GM19455 (cell line): ENCODE measurements around the gene DPYSL4.
A peak's percentile ranks its signal among the peaks of the same experiment; 100 is the strongest.

Experiments used
- ATAC-seq: cut with Tn5 transposase; IDR thresholded peaks from one replicate; pipeline ENCODE4 v1.9.1; 2021; ENCODE audit not compliant: unreplicated experiment

Gene DPYSL4

DNA sequence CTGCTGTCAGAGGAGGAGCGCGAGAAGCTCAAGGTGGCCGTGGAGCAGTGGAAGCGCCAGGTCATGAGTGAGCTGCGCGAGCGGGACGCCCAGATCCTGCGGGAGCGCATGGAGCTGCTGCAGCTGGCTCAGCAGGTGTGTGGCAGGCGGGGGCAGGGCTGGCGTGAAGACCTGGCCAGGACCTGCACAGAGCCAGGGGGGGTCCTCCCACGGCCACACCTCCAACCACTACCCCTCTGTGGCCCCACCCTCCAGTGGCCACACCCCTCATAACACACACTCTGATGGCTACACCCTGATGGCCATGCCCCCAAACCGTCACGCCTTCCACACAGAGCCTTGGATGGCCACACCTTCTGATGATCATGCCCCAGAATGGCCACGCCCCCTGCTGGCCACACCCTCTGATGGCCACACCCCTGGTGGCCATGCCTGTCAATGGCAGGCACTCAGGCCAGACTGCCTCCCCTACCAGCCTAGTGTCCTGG lies 23.4 kb upstream of the DPYSL4 start:
- ATAC-seq: peak; percentile 63

DNA sequence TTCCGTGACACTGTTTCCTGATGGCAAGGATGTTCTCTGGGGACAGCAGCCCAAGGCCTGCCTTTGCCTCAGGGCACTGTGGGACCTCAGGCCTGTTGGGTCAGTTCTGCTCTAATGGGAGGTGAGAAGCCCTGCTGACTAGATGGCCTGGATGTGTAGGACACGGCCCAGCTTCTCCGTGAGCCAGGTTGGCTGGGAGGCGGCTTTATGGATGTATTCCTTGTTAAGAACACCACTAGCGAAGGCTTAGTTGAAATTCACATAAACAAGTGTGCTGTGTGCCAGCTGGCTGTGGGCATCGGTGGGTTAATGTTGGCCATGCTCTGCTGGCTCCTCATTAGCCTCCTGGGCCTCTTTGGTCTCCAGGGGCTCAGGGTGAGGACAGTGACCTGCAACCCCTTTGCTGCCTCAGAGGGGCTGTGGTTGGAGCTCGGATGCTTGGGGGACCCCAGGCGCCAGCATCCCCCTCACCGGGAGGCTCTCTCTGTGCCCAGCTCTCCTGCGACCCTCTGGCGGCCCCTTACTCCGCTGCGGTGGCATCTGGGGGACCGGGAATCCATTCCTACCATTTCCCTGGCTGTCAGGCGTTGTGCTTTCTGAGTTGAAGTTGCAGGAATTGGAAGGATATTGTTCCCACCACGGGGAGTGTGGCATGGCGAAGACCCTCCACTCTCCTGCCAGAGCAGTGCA lies 22.8 kb upstream of the DPYSL4 start:
- no peak for ATAC-seq

DNA sequence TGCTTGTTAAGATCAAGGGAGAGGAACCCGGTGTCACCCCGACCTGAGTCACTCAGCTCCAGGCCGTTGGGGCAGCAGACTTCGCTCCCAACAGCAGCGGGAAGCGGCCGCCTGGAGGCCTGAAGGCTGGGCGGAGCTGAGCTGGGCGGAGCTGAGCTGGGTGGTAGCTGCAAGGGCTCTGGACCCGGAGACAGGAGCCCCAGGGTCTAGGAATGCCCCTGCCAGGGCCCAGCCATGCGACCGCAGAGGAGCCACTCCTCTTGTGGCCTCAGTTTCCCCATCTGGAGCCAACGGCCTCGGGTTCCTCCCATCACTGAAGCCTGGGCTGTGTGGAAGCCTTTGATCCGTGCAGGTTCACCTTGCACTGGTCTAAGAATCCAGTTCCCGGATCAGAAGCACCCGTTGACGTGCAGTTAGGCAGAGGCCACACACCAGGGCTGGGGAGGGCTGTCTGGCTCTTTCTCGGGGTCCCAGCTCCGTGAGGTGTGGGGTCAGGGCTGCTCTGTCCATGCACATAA lies 21.9 kb upstream of the DPYSL4 start:
- no peak for ATAC-seq

DNA sequence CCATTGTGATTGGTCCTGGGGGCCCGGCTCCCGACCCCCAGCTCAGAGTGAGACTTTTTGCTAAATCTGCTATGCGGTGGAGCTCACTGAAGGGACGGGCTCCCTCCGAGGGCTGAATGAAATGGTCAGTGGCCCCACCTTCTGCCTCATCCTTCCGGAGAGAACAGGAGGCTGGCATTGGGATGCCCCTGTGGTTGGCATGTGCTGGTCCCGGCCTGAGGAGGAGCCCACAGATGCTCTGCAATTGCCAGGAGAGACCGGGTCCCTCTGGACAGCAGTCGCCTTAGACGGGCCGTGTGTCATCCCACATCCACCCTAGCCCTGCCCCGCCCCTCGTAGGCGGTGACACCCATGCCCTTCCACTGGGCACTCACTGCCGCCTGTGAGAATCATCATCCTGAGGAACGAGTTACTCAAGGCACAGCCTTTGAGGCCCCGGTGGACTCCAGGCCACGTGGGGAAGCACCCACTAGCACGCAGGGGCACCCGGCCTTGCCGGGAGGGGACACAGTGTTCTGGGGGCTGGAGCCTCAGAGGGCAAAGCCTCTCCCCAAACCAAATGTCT lies 21.2 kb upstream of the DPYSL4 start:
- no peak for ATAC-seq

DNA sequence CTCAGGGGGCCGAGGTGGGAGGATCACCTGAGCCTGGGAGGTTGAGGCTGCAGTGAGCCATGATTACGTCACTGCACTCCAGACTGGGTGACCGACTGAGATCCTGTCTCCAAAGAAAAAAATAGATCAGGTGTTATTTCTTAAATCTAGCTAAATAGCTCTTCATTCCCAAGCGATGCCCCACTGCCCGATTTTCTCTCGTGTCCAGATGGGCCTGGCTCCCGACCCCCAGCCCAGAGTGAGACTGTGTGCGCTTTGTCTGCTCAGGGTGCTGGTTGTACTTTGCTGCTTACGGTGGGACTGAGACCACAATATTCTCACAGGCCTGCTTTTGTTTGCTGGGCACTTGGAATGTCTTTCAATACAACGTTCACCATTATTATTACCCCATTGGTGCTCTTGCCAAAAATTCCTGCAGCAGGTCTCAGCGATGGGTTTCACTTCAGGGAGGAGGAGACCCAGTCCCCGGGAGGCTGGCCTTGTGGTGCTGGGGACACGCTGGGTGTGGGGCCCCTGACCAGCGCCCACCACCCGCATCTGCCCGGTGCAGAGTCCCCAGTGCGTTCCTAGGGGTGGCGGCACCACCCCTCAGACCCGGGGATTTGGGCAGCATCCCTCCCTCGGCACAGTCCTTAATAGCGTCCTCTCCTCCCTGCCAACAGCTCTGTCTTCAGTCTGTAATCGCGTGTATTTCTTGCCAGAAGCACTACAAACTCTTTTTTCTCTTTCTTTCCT lies 20.4 kb upstream of the DPYSL4 start:
- no peak for ATAC-seq

DNA sequence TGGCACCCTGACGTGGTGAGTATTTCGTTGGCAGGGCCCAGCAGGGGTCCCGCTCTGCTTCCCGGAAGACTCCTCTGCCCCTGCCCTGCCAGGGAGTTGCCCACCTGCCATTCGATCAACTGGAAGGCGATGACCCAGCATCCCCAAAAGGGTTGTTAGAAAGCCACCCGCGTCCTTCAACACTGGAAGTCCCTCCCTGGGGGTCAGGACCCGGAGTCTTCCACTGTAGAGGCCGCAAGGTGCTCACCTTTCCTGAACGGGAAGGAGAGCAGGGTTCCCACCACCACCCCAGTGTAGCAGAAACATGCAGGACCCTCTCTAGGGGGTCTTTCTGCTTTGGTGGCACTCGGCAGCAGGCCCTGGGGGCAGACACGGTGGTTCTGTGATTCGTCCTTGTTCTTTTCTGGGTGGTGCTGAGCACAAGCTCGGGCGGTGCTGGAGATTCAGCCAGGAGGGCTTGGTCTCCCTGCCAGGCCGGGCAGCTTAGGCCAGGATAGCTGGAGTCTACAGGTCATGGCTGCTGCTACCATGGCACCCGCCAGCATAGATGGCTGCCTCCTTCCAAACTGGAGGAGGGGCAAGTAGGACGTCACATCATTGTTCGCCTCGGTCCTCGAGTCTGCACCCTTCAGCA lies 19.6 kb upstream of the DPYSL4 start:
- no peak for ATAC-seq

DNA sequence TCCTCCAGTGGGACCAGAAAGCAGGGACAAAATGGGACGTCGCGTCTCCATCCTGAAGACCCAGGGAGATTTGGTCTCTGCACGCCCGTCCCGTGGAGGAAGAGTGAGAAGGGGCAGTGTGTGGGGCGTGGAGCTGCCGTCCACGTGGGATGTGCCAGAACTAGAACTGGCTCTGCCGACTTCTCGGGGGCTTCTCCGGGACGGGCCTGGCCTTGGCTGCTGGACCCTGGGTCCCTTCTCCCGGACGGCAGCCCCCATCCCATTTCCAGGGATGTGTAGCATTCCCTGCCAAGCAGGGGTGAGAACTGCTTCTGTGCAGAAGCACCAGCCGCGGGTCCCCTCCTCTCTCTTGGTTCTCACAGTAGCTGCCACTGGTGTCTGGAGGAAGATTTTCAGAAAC lies 18.8 kb upstream of the DPYSL4 start:
- ATAC-seq: no peak

DNA sequence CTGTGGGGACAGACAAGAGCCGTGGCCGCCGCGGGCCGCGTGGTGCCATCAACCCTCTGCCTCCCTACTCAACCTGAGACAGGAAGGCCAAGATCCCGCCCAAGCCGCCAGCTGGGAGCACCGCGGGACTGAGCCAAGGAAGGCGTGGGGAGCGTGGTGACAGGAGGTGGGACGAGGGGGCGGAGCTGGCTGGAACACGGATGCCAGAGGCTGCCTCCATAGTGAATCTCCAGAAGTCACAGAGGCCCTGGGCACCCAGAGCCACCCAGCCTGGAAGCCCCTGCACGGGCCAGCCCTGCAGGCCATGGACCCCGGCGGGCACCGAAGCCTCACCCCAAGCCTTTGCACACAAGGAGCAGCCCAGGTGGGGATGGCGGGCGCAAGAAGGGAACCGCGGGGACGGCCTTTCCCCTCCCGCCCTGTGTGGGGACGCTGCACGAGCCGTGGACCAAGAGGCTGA lies 18.1 kb upstream of the DPYSL4 start:
- no peak for ATAC-seq

DNA sequence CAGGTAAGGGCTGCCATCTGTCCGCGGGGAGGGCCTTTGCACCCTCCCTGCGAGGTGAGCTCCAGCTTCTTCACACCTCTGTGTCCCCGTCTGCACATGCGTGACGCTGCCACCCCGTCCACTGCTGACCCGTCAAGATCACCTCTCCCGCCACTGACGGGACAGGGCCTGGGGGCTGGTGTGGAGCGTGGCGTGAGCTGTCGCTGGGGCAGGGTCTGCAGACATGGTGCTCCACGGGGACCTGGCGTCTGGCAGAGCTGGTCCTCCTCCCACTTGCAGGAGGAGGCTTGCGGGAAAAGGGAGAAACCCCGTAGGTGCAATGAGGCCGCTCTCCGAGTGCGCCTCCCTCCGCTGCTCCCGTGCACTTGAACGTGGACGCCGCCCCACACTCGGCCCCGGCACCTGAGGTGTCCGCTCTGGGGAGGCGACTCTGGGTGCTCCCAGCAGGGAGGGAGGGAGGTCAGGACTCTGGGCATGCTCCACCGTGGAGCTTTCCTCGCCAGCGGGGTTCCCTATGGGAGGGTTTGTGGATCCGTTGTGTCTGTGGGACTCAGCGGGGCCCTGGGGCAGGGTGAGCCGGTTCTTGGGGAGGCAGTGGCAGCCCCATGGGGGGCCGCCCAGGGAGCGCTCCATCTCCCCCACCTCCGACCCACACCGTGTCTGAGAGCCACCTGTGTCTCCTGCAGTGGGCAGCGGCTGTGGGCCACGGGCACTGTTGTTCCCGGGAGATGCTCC lies 17.6 kb upstream of the DPYSL4 start:
- ATAC-seq: no peak

DNA sequence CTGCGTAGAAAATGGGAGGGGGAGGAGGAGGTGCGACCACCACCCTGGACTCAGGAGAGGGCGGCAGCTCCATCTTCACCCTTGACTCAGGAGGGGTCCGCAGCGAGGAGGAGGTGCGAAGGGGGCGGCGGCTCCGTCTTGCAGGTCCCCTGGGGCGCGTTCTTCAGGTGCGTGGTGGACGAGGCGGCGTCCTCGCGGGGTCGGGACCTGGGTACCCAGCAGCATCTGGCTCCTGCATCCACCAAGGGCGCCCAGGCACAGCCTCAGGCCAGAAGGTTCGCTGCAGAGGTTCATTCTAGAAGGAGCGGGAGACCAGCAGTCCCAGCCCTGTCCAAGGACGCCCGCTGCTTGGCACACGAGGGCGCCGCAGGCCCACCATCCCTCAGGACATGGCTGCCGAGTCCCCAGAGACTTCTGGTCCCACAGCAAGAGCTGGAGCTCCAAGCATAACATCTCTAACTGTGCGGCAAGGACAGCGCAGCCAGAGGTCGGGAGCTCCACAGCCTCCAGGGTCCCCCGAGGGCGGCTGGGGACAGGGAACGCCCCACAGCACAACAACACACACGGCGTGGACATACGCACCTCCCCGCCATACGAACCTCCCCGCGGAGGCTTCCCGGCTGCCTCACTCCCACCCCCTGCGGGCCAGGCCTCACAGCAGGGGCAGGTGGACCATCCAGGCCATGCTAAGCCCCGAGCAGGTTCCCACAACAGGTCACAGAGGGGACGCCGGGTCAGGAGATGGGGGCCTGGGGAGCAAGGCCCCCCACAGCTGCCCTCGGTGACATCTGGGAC lies 16.8 kb upstream of the DPYSL4 start:
- ATAC-seq: no peak

DNA sequence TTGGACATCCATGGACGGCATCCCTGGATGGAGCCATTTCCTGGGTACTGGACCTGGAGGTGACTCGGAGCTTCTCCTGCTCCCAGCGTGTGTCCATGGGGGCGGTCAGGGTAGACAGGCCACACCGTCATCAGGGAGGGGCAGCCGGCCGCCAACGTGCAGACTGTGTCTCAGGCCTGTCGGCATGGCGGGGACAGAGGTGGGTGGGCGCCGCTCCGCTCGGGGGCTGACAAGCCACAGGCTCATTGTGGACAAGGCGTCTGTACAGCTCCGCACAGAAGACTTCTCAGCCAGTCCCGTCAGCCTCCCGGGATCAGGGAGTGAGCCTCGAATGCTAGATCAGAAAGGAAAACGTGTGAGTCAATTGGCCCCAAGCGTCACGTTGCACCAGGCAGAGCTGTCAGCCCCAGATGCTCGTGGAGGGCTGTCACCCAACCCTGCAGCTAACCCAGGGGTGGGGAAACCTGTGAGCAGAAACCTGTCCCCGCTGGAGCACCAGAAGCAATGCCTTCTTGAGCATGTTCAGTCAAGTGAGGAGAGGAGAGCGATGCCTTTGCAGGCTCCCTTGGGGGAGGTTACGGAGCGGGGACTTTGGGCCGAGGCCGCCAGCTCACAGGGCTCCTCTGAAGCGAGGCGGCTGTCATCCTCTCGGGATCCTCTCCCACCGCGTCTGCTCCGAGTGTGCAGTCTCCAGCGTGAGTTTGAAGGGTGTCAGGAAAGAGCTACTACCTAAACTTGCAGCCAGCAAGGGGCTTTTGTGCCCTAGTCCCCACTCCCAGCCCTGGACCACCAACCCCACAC lies 16.0 kb upstream of the DPYSL4 start:
- no peak for ATAC-seq

DNA sequence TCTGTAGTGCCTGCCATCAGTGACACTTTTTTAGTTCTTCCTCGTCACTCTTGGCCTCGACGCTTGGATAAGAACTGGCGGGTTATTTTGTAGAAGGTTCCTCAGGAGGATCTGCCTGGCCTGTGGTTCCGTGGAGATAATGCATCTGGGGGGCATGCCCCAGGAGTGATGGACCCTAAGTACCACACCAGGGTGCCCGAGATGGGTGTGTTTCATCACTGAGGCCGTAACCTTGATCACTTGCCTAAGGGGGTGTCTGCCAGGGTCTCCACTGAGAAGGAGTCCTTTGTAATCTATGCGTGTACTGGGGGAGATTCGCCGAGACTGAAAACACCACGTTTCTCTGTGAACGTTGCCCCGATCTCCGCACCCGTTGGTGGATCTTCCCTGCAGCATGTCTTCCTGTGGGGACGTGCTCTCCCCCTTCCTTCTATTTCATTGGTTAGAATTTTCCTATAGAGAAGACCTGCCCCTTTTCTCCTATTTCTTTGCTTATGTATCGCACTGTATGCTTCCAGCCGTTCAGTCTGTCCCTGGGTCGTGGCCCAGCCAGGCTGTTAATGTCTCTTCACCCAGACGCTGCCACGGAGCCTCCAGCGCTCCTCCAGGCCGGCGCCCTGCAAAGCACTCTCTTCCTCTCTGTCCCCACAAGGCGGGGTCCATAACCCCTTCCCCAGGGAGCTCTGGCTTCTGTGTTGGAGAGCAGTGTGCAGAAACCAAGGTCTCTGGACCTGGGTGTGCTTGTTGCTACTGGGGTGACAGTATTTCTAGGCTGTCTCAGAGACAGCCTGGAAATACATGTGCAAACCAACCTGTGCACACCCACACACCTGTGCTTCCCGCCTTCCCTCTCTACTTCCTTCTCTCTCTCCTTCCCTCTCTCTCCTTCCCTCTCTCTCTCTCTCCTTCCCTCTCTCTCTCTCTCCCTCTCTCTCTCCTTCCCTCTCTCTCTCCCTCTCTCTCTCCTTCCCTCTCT lies 14.4 kb upstream of the DPYSL4 start:
- no peak for ATAC-seq

DNA sequence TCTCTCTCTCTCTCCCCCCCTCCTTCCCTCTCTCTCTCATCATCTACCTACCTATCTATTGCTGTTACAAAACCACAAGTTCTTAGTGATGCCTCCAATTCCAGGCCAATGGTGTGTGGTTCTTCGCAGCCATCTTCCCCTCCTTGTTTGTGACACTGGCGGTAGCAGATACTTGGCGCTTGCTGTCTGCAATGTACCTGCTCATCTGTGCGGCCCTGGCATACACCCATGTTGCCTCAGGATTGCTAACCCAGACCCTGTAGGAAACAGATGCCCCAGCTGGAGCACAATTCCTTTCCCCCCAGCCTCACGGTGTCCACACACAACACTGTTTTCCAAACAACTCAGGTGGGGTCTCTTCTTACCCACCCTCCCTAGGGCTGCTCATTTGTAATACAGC lies 13.6 kb upstream of the DPYSL4 start:
- no peak for ATAC-seq

DNA sequence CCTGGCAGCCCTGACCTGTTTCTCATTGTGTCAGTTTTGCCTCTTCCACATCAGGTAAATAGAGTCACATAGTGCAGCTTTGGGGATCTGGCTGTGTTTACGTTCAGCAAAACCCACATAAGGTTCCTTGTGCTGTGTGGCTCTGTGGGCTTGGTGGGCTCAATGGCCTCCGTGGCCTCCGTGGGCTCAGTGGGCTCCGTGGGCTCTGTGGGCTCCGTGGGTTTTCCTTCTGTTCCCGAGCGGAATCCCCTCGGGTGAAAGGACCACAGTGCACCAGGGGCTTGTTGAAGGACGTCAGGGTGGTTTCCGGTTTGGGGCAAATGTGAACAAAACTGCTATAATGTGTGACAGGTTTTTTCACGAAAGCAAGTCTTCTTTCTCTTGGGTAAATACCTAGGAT lies 12.5 kb upstream of the DPYSL4 start:
- ATAC-seq: no peak

DNA sequence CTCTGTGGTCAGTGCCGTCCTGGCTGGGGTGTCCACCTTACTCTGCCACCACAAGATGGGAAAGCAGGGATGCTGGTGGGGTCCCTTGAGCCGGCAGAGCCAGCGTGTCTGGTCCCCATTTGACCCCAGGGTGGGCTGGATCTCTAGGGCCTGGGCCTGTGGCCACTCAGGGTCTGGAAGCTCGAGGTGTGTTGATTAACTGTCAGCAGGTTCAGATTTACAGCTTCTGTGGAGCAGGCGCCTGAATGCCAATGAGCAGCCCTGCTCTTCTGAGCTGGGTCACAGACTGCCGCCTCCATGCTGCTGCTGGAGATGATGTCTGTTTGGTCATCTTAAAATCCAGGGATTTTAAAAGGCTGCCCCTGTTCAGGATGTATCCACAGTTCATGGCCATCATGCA lies 11.3 kb upstream of the DPYSL4 start:
- ATAC-seq: no peak

DNA sequence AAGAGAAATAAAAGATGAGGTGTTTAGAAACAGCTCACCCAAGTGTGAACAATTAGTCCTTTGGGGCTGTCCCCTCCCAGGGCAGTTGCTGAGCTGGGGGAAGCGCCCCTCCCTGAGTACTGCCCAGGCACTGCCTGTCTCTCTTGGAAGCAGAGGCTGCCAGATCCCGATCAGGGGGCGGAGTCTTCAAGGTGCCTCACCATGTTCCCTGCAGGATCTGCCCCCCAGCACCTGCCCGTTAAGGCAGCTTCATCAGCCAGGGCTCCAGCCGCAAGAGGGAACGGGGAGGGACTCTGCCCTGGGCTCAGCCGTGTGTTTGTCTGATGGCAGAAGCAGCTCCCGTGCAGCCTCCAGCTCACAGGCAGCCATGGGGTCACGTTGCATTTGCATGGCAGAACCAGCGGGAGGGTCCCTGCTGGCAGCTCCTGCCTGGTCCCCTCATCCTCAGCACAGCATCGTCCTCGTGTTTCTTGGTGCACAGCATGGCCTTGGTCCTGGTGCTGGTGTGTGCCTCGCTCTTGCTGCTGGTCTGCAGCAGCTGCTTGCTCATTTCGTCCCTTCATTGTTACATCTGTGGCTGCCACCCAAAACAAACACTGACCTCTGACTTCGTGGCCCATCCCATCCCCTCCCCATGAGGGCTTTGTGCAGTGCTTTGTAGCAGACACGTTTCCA lies 10.7 kb upstream of the DPYSL4 start:
- no peak for ATAC-seq
